ENCODE data around the gene HOXB1. TPM values are rescaled to one million over a fixed set of nuclear protein-coding genes. Genes with fewer than 3 reads are reported as not detected.
"Not testable (repeated sequence)": the region's sequence is repeated elsewhere in the genome, so short reads cannot be mapped to it uniquely, and the experiment has no call there.

Gene HOXB1
- total RNA-seq, 2 experiments from 2014 or later, result not detected

GRCh38 chr17:48543854-48544348 is 13.1 kb upstream of the HOXB1 start:
- DNase-seq, result peak; percentile 58
- H3K9me3 Mint-ChIP-seq, result no peaks in the 10 kb centered on the region
- H3K36me3 Mint-ChIP-seq, result peaks cover 10% of the 10 kb centered on the region
- H3K27me3 Mint-ChIP-seq, result peaks cover 17% of the 10 kb centered on the region
- peak overlapping the region; percentile 86 for H3K27ac Mint-ChIP-seq
- H3K4me3 Mint-ChIP-seq, result peak overlapping the region; percentile 85
- H3K4me1 Mint-ChIP-seq, result peaks cover 50% of the 10 kb centered on the region

GRCh38 chr17:48543107-48543853 is 12.5 kb upstream of the HOXB1 start:
- peaks cover 10% of the 10 kb centered on the region for H3K36me3 Mint-ChIP-seq
- H3K4me3 Mint-ChIP-seq, result peak overlapping the region; percentile 92
- DNase-seq, result peak; percentile 73
- no peaks in the 10 kb centered on the region for H3K9me3 Mint-ChIP-seq
- H3K27ac Mint-ChIP-seq, result peak overlapping the region; percentile 89
- H3K4me1 Mint-ChIP-seq, result peaks cover 47% of the 10 kb centered on the region
- H3K27me3 Mint-ChIP-seq, result peaks cover 17% of the 10 kb centered on the region

- Mint-ChIP-seq H3K9me3 (no peaks in the 10 kb centered on the region), H3K36me3 (peaks cover 10% of the 10 kb centered on the region), H3K4me1 (peaks cover 42% of the 10 kb centered on the region), H3K27me3 (peaks cover 17% of the 10 kb centered on the region), H3K4me3 (peak overlapping the region; percentile 92), H3K27ac (peak overlapping the region; percentile 89)
- no peak for DNase-seq
These were observed 11.9 kb upstream of the HOXB1 start for GRCh38 chr17:48542698-48543106.

DNA sequence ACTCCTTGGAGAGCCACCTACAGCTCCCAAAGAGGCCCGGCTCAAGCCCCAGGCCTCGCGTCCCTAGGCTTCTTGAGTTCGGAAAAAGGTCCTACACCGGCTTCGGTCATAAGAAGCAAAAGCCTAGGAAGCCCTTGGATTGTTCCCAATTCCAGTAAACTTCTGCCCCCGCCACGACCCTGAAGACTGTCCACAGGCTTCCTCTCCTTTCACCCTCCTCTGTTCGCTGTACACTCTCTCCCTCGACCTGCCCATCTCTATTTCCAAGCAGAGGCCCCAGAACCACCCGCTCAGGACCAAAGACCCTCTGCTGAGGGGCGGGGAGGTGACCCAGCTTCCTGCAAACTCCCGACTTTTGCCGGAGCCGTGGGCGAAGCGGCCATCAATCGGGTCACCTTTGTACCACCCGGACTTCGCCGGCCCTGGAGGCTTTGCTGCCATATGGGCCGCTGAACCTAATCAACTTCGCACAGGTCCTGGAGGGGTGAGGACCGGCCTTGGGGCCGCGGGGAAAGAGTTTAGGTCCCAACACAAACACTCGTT is 11.4 kb upstream of the HOXB1 start:
- H3K27ac Mint-ChIP-seq, result peak overlapping the region; percentile 99
- H3K4me1 Mint-ChIP-seq, result peaks cover 36% of the 10 kb centered on the region
- H3K27me3 Mint-ChIP-seq, result peaks cover 17% of the 10 kb centered on the region
- peak; percentile 18 for DNase-seq
- H3K36me3 Mint-ChIP-seq, result peaks cover 10% of the 10 kb centered on the region
- peak overlapping the region; percentile 89 for H3K4me3 Mint-ChIP-seq
- no peaks in the 10 kb centered on the region for H3K9me3 Mint-ChIP-seq

DNA sequence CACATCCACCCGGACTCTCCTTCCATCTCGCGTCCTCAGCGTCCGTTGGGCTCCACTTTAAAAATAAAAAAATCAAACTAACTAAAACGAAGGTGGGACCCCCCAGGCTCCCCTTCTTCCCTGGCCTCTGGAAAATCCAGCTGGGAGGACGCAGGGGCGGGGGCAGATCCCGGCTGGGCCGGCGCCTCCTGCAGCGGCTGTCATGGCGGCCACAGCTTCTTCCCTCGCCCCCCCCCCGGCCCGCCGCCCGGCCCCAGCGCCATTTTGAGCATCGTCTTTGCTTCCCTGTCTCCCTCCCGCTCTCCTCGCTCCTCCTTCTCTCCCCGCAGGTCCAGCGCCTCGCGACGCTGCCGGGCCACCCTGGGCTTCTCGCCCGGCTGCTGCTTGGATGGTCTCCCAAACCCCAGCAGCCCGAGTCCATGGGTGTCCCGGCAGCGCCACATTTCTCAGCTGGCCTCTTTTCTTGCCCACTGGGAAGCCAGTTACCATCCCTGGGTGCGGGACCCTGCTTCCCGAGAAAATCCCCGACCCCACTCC is 10.8 kb upstream of the HOXB1 start:
- peaks cover 10% of the 10 kb centered on the region for H3K36me3 Mint-ChIP-seq
- H3K4me1 Mint-ChIP-seq, result peaks cover 33% of the 10 kb centered on the region
- H3K4me3 Mint-ChIP-seq, result peak overlapping the region; percentile 89
- peak overlapping the region; percentile 99 for H3K27ac Mint-ChIP-seq
- no peaks in the 10 kb centered on the region for H3K9me3 Mint-ChIP-seq
- peak; percentile 45 for DNase-seq
- peaks cover 17% of the 10 kb centered on the region for H3K27me3 Mint-ChIP-seq

GRCh38 chr17:48541036-48541576 is 10.3 kb upstream of the HOXB1 start:
- Mint-ChIP-seq H3K9me3 (no peaks in the 10 kb centered on the region), H3K27me3 (peaks cover 17% of the 10 kb centered on the region), H3K36me3 (peaks cover 10% of the 10 kb centered on the region), H3K4me1 (peaks cover 27% of the 10 kb centered on the region), H3K4me3 (peak overlapping the region; percentile 89), H3K27ac (peak overlapping the region; percentile 99)
- DNase-seq, result no peak

GRCh38 chr17:48540213-48540612 is 9.4 kb upstream of the HOXB1 start:
- DNase-seq, result no peak
- no peaks in the 10 kb centered on the region for H3K9me3 Mint-ChIP-seq
- H3K4me1 Mint-ChIP-seq, result peaks cover 20% of the 10 kb centered on the region
- H3K27me3 Mint-ChIP-seq, result peaks cover 12% of the 10 kb centered on the region
- no peak overlapping the region for H3K4me3 Mint-ChIP-seq
- peaks cover 10% of the 10 kb centered on the region for H3K36me3 Mint-ChIP-seq
- H3K27ac Mint-ChIP-seq, result peak overlapping the region; percentile 44

DNA sequence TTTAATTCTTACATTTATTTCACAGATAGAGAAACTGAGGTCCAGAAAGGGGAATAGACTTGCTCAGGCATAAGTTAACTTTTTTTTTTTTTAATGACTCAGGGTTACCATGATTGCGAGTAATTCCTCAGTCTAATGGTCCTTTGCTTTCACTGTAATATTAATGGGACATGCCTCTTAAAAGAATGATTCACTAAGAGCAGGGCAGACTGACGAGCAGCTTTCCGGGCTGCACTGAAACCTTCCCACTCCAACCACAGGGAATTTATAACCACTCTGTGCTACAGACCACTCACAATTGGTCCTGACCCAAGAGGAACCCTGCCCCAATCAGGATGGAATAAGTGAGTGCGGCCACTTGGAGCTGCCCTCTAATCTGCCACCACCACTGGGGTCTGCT is 8.4 kb upstream of the HOXB1 start:
- H3K4me3 Mint-ChIP-seq, result no peak overlapping the region
- H3K27ac Mint-ChIP-seq, result no peak overlapping the region
- peaks cover 17% of the 10 kb centered on the region for H3K4me1 Mint-ChIP-seq
- DNase-seq, result no peak
- peaks cover 12% of the 10 kb centered on the region for H3K27me3 Mint-ChIP-seq
- no peaks in the 10 kb centered on the region for H3K9me3 Mint-ChIP-seq
- peaks cover 10% of the 10 kb centered on the region for H3K36me3 Mint-ChIP-seq

DNA sequence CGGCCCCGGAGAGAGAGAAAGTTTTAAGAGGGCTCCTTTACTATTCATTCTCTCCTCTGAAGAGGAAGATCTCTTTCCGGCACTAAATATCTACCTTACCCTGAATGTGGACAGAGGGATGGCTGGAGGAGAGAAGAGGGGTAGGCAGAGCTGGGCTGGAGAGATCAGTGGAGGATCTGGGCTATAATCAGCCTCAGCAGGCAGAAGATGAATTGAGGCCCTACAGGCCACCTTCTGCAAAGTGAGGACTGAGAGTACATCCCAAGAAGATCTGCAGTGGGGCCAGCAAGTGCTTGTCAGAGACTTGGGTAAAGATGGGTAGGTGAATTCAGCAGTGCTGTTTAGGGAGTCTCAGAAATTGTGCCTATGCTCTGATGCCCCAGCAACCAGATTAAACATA is 6.5 kb upstream of the HOXB1 start:
- Mint-ChIP-seq H3K27ac (no peak overlapping the region), H3K4me1 (peaks cover 17% of the 10 kb centered on the region), H3K27me3 (peaks cover 15% of the 10 kb centered on the region), H3K4me3 (no peak overlapping the region), H3K9me3 (no peaks in the 10 kb centered on the region), H3K36me3 (peaks cover 7% of the 10 kb centered on the region)
- DNase-seq, result no peak

DNA sequence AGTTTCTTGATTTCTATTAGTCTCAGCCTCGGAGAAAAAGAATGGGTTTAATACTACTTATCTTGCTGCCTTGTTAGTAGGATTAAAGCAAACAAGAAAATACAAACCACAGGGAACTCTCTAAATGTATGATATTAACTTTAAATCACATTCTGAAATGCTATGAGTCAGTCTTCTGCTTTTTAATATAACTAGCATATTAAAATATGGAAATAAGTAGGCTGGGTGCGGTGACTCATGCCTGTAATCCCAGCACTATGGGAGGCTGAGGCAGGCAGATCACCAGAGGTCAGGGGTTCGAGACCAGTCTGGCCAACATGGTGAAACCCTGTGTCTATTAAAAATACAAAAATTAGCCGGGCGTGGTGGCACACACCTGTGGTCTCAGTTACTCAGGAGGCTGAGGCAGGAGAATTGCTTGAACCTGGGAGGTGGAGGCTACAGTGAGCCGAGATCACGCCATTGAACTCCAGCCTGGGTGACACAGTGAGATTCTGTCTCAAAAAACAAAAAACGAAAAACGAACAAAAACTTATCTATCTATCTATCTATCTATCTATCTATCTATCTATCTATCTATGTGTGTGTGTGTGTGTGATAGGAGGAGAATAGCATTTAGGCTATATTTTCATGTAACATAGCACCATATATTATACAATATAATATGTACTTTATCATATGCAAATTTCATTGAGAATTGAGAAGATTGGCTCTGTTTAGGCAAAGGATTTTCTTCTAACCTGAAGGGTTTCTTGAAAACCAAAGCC is 5.2 kb upstream of the HOXB1 start:
- H3K27ac Mint-ChIP-seq, H3K9me3 Mint-ChIP-seq, H3K4me3 Mint-ChIP-seq, DNase-seq, H3K27me3 Mint-ChIP-seq, H3K36me3 Mint-ChIP-seq: not testable (repeated sequence)
- H3K4me1 Mint-ChIP-seq, result peaks cover 10% of the 10 kb centered on the region

GRCh38 chr17:48532261-48532660 is 1.4 kb upstream of the HOXB1 start:
- Mint-ChIP-seq H3K27me3 (peaks cover 15% of the 10 kb centered on the region), H3K27ac (no peak overlapping the region), H3K36me3 (no peaks in the 10 kb centered on the region), H3K9me3 (no peaks in the 10 kb centered on the region), H3K4me1 (peaks cover 5% of the 10 kb centered on the region), H3K4me3 (no peak overlapping the region)
- DNase-seq, result no peak

DNA sequence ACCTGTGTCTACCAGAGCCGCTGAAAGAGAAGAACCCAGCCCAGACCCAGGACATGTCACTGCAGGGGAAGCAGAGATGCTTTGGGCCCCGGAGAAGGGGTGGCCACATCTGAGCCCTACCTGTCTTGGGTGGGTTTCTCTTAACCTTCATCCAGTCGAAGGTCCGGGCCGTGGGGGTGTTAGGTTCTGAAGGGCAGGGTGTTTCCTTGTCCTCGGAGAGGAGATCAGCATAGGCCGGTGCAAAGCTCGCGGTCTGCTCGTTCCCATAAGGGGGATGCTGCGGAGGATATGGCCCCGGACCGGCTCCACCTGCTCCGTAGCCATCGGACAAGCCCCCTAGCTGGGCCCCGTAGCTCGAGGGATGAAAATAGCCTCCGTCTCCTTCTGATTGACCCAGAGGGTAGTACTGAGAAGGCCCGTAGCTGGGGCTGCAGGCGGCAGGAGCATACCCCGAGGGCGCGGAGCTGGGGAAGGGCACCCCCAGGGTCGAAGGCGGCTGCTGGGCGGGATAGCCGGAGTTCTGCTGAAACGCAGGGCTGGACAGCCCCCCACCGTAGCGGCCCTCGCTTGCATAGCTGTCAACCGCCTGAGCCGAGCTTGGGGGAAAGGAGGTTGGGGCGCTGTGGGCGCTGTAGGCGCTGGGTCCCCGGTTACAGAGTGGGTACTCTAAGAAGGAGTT is 464 bp downstream of the HOXB1 start:
- H3K36me3 Mint-ChIP-seq, result no peaks in the 10 kb centered on the region
- no peak overlapping the region for H3K27ac Mint-ChIP-seq
- H3K4me3 Mint-ChIP-seq, result no peak overlapping the region
- peaks cover 5% of the 10 kb centered on the region for H3K4me1 Mint-ChIP-seq
- peaks cover 30% of the 10 kb centered on the region for H3K27me3 Mint-ChIP-seq
- DNase-seq, result no peak
- no peaks in the 10 kb centered on the region for H3K9me3 Mint-ChIP-seq

GRCh38 chr17:48529683-48530009 is 1.2 kb downstream of the HOXB1 start:
- Mint-ChIP-seq H3K27me3 (peaks cover 37% of the 10 kb centered on the region), H3K4me3 (no peak overlapping the region), H3K27ac (no peak overlapping the region), H3K9me3 (no peaks in the 10 kb centered on the region), H3K36me3 (no peaks in the 10 kb centered on the region), H3K4me1 (peaks cover 4% of the 10 kb centered on the region)
- DNase-seq, result no peak

DNA sequence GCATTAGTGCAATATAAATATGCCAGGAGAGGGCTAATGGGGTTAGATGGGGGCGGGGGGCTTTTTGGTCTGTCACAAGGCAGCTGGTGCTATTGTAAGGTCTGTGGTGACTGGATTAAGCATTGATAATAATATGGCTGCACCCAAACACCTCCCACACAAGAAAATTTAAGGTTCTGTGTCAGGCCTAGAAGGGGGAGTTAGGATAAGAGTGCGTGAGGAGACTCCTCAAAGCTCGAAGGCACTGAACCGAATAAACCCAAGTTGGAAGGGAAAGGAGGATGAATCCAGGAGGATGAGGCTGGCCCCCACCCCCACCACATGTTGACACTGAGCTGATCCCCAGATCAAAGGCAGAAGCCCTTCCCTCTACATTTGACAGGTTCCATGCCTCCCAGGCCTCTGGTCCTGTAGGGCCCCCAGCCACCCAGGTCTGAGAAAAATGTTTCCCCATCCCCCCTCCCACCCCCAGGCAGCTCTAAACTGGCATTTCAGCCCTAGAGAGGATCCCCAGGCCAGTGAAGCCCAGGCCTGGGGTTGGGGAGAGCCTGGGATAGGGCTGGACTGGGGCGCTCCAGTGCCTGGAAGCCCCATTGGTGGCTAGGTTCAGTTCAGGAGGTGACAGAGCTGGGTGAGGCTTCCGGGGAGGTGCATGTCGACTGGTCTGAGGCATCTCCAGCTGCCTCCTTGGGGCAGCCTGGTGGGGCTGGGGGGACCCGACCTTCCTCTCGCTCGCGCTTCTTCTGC is 1.7 kb downstream of the HOXB1 start:
- Mint-ChIP-seq H3K27me3 (peaks cover 42% of the 10 kb centered on the region), H3K27ac (no peak overlapping the region), H3K4me3 (no peak overlapping the region), H3K36me3 (no peaks in the 10 kb centered on the region), H3K4me1 (peaks cover 4% of the 10 kb centered on the region), H3K9me3 (no peaks in the 10 kb centered on the region)
- DNase-seq, result no peak

Data from activated naive CD8-positive, alpha-beta T cell treated with anti-CD3 and anti-CD28 coated beads for 36 hours (primary cell).